SK-N-MC (cell line): ENCODE data around the gene TMEM59.
"Not testable (repeated sequence)": the region's sequence is repeated elsewhere in the genome, so short reads cannot be mapped to it uniquely, and the experiment has no call there.

ENCODE experiments used
- DNase-seq: peaks from one replicate; pipeline ENCODE4 v3.0.0-alpha.2; 2011; ENCODE audit warnings: low read depth, low spot score
- H3K27ac ChIP-seq: fragments of 200-600 bp; sonication (generic); 2 replicates; pipeline ENCODE4 v1.5.1; 2016; ENCODE audit warnings: mixed run types
- H3K36me3 ChIP-seq: fragments of 200-600 bp; sonication (generic); 2 replicates; pipeline ENCODE4 v1.6.1; 2017; ENCODE audit warnings: antibody characterized with exemption, low read length, mixed read lengths; ENCODE audit not compliant: insufficient read depth
- H3K4me3 ChIP-seq: fragments of 200-600 bp; sonication (generic); 2 replicates; pipeline ENCODE4 v1.5.1; 2016
- H3K9ac ChIP-seq: fragments of 200-600 bp; sonication (generic); 2 replicates; pipeline ENCODE4 v1.8.0; 2017; ENCODE audit warnings: mixed run types, mixed read lengths; ENCODE audit not compliant: insufficient read length
- H3K9me3 ChIP-seq: fragments of 200-600 bp; sonication (generic); 2 replicates; pipeline ENCODE4 v1.6.1; 2017; ENCODE audit warnings: low read depth, mild to moderate bottlenecking, antibody characterized with exemption, low read length, moderate library complexity, mixed read lengths
- EZH2 ChIP-seq: fragments of 200-600 bp; sonication (generic); IDR thresholded peaks from one replicate; pipeline ENCODE4 v1.6.1; 2017; ENCODE audit warnings: antibody characterized with exemption
- FOXP2 ChIP-seq: optimal IDR thresholded peaks from 2 replicates; pipeline ENCODE3; 2011; ENCODE audit warnings: mild to moderate bottlenecking, moderate library complexity; ENCODE audit not compliant: insufficient read depth; ENCODE audit errors: extremely low read length, control extremely low read depth
- POLR2AphosphoS5 ChIP-seq: IDR thresholded peaks from 2 replicates; pipeline ENCODE4 v1.6.1; 2012; ENCODE audit warnings: mild to moderate bottlenecking, low read depth, low read length, borderline replicate concordance

Gene TMEM59

GRCh38 chr1:54069791-54070170, 16.8 kb upstream of the TMEM59 start:
- Histone ChIP-seq H3K9ac (no peak overlapping the region), H3K9me3 (no peaks in the 10 kb centered on the region), H3K27ac (no peak overlapping the region), H3K36me3 (peaks cover 4% of the 10 kb centered on the region; the same call in 1 of the 2 replicates), H3K4me3 (no peak overlapping the region)
- no peak for DNase-seq
- TF ChIP-seq POLR2AphosphoS5 (no peak), FOXP2 (no peak), EZH2 (no peak)

GRCh38 chr1:54064299-54064698, 11.3 kb upstream of the TMEM59 start:
- DNase-seq: no peak
- no peaks in the 10 kb centered on the region for H3K9me3 ChIP-seq

GRCh38 chr1:54054438-54054749, 1.4 kb upstream of the TMEM59 start:
- Histone ChIP-seq H3K4me3 (peak overlapping the region; percentile 99), H3K27ac (no peak overlapping the region), H3K36me3 (no peaks in the 10 kb centered on the region), H3K9me3 (no peaks in the 10 kb centered on the region), H3K9ac (peak overlapping the region; percentile 92)
- no peak for DNase-seq
- TF ChIP-seq EZH2 (no peak), FOXP2 (no peak), POLR2AphosphoS5 (no peak)

More at GRCh38 chr1:54064299-54064698, 11.3 kb upstream of the TMEM59 start:
- H3K9ac ChIP-seq: no peak overlapping the region
- TF ChIP-seq POLR2AphosphoS5: no peak
- no peak for TF ChIP-seq FOXP2
- no peak for TF ChIP-seq EZH2
- no peaks in the 10 kb centered on the region for H3K36me3 ChIP-seq
- H3K27ac ChIP-seq: no peak overlapping the region
- no peak overlapping the region for H3K4me3 ChIP-seq

GRCh38 chr1:54053745-54054437, 887 bp upstream of the TMEM59 start:
- H3K9ac ChIP-seq: peak overlapping the region; percentile 92
- H3K27ac ChIP-seq: peak overlapping the region; percentile 74
- no peak for DNase-seq
- peak overlapping the region; percentile 99 for H3K4me3 ChIP-seq
- no peaks in the 10 kb centered on the region for H3K36me3 ChIP-seq
- no peaks in the 10 kb centered on the region for H3K9me3 ChIP-seq
- no peak for TF ChIP-seq EZH2
- TF ChIP-seq FOXP2: no peak
- no peak for TF ChIP-seq POLR2AphosphoS5

GRCh38 chr1:54052431-54052933, 522 bp downstream of the TMEM59 start:
- Histone ChIP-seq H3K4me3 (peak overlapping the region; percentile 99), H3K9me3 (no peaks in the 10 kb centered on the region), H3K27ac (0 out of 2 replicates have a peak overlapping the region, but pooled peaks have one; percentile 33), H3K9ac (peak overlapping the region; percentile 84), H3K36me3 (no peaks in the 10 kb centered on the region)
- DNase-seq: no peak
- TF ChIP-seq FOXP2 (no peak), EZH2 (no peak), POLR2AphosphoS5 (no peak)

GRCh38 chr1:54051933-54052430, 1.0 kb downstream of the TMEM59 start:
- Histone ChIP-seq H3K9ac (peak overlapping the region; percentile 84), H3K4me3 (peak overlapping the region; percentile 99), H3K27ac (0 out of 2 replicates have a peak overlapping the region, but pooled peaks have one; percentile 33), H3K36me3 (no peaks in the 10 kb centered on the region), H3K9me3 (no peaks in the 10 kb centered on the region)
- no peak for DNase-seq
- TF ChIP-seq POLR2AphosphoS5 (no peak), EZH2 (no peak)

- DNase-seq, H3K9me3 ChIP-seq, H3K9ac ChIP-seq, H3K4me3 ChIP-seq, H3K27ac ChIP-seq, H3K36me3 ChIP-seq: not testable (repeated sequence)
Observed at GRCh38 chr1:54050435-54050834, 2.6 kb downstream of the TMEM59 start.

- TF ChIP-seq FOXP2 (no peak), EZH2 (no peak), POLR2AphosphoS5 (no peak)
- Histone ChIP-seq H3K9ac (no peak overlapping the region), H3K27ac (no peak overlapping the region), H3K36me3 (peaks cover 14% of the 10 kb centered on the region), H3K9me3 (no peaks in the 10 kb centered on the region), H3K4me3 (no peak overlapping the region)
- DNase-seq: no peak
Observed at GRCh38 chr1:54047384-54048305, 5.4 kb downstream of the TMEM59 start.
